Liver (tissue), 9 donors: ENCODE results near the gene CD226. TPM values are rescaled to one million over a fixed set of nuclear protein-coding genes. Genes with fewer than 3 reads are reported as not detected.

Source experiments
- DNase-seq: peaks from one replicate; pipeline ENCODE4 v3.0.0-alpha.2; 2017; ENCODE audit warnings: low spot score
- H3K27ac ChIP-seq, 2 donors: one replicate each; pipeline ENCODE4 v1.7.0; 2013; ENCODE audit warnings: inconsistent platforms in 2 of 2, low read length in 2 of 2, control low read depth in 1 of 2, low read depth in 1 of 2, mild to moderate bottlenecking in 1 of 2
- H3K27me3 ChIP-seq, 4 donors: one replicate each; pipeline versions ENCODE4 v1.6.1 to v1.7.0; 2013; ENCODE audit warnings: low read length in 3 of 4, inconsistent platforms in 1 of 4, mild to moderate bottlenecking in 1 of 4, moderate library complexity in 1 of 4; ENCODE audit not compliant: control insufficient read depth in 4 of 4, insufficient read depth in 4 of 4
- H3K36me3 ChIP-seq, 4 donors: one replicate each; pipeline versions ENCODE4 v1.6.1 to v1.7.0; 2013; ENCODE audit warnings: low read length in 3 of 4, mild to moderate bottlenecking in 3 of 4, low read depth in 1 of 4, moderate library complexity in 1 of 4; ENCODE audit not compliant: control insufficient read depth in 4 of 4, insufficient read depth in 3 of 4
- H3K4me1 ChIP-seq, 4 donors: one replicate each; pipeline versions ENCODE4 v1.6.1 to v1.7.0; 2013; ENCODE audit warnings: low read length in 3 of 4, mild to moderate bottlenecking in 3 of 4, moderate library complexity in 1 of 4; ENCODE audit not compliant: control insufficient read depth in 4 of 4, insufficient read depth in 4 of 4
- H3K4me3 ChIP-seq, 3 donors: one replicate each; pipeline versions ENCODE4 v1.6.1 to v1.7.0; 2013; ENCODE audit warnings: low read length in 3 of 3, control low read depth in 1 of 3, low read depth in 1 of 3, mild to moderate bottlenecking in 1 of 3
- H3K9ac ChIP-seq, 2 donors: one replicate each; pipeline ENCODE4 v1.7.0; 2013; ENCODE audit warnings: low read length in 2 of 2, mild to moderate bottlenecking in 2 of 2, moderate library complexity in 2 of 2, control low read depth in 1 of 2, low read depth in 1 of 2
- H3K9me3 ChIP-seq, 4 donors: one replicate each; pipeline versions ENCODE4 v1.6.1 to v1.7.0; 2013; ENCODE audit warnings: low read length in 3 of 4; ENCODE audit not compliant: control insufficient read depth in 4 of 4
- ATF3 ChIP-seq: IDR thresholded peaks from 2 replicates; pipeline ENCODE4 v1.6.1; 2016; ENCODE audit warnings: antibody characterized with exemption
- EGR1 ChIP-seq, 2 donors: IDR thresholded peaks; 2 replicates each; pipeline ENCODE4 v1.6.1; 2016 to 2018; ENCODE audit warnings: antibody characterized with exemption in 2 of 2, low read depth in 2 of 2
- FOXA1 ChIP-seq: IDR thresholded peaks from 2 replicates; pipeline ENCODE4 v1.6.1; 2016; ENCODE audit warnings: antibody characterized with exemption
- FOXA2 ChIP-seq: IDR thresholded peaks from 2 replicates; pipeline ENCODE4 v1.6.1; 2016; ENCODE audit warnings: antibody characterized with exemption
- GABPA ChIP-seq, 2 donors: IDR thresholded peaks in 1 of 2; conservative IDR thresholded peaks in 1 of 2; 2 replicates each; pipeline ENCODE4 v1.6.1; 2016; ENCODE audit warnings: antibody characterized with exemption in 2 of 2, mild to moderate bottlenecking in 1 of 2, moderate library complexity in 1 of 2
- HNF4A ChIP-seq, 2 donors: conservative IDR thresholded peaks; 2 replicates each; pipeline ENCODE4 v1.6.1; 2016; ENCODE audit warnings: antibody characterized with exemption in 2 of 2, mild to moderate bottlenecking in 2 of 2
- HNF4G ChIP-seq: IDR thresholded peaks from 2 replicates; pipeline ENCODE4 v1.6.1; 2016; ENCODE audit warnings: antibody characterized with exemption
- JUND ChIP-seq, 2 donors: IDR thresholded peaks; 2 replicates each; pipeline ENCODE4 v1.6.1; 2016; ENCODE audit warnings: antibody characterized with exemption in 2 of 2
- NR2F2 ChIP-seq: IDR thresholded peaks from 2 replicates; pipeline ENCODE4 v1.6.1; 2016; ENCODE audit warnings: antibody characterized with exemption
- RAD21 ChIP-seq, 2 donors: IDR thresholded peaks; 2 replicates each; pipeline ENCODE4 v1.6.1; 2016; ENCODE audit warnings: antibody characterized with exemption in 2 of 2, mild to moderate bottlenecking in 2 of 2
- REST ChIP-seq: IDR thresholded peaks from 2 replicates; pipeline ENCODE4 v1.6.1; 2016; ENCODE audit warnings: antibody characterized with exemption, mild to moderate bottlenecking
- RXRA ChIP-seq, 2 donors: IDR thresholded peaks; 2 replicates each; pipeline ENCODE4 v1.6.1; 2017 to 2018; ENCODE audit warnings: antibody characterized with exemption in 2 of 2, mild to moderate bottlenecking in 1 of 2
- SP1 ChIP-seq: IDR thresholded peaks from 2 replicates; pipeline ENCODE4 v1.6.1; 2018; ENCODE audit warnings: antibody characterized with exemption, mild to moderate bottlenecking
- TAF1 ChIP-seq: conservative IDR thresholded peaks from 2 replicates; pipeline ENCODE4 v1.6.1; 2016; ENCODE audit warnings: antibody characterized with exemption, mild to moderate bottlenecking
- YY1 ChIP-seq: IDR thresholded peaks from 2 replicates; pipeline ENCODE4 v1.6.1; 2016; ENCODE audit warnings: antibody characterized with exemption, mild to moderate bottlenecking
- ZBTB33 ChIP-seq: IDR thresholded peaks from 2 replicates; pipeline ENCODE4 v1.6.1; 2016; ENCODE audit warnings: antibody characterized with exemption
- WGBS: extraction: QIAGEN DNeasy Blood & Tissue Kit; methylation state at CpG from one replicate; pipeline ENCODE4 v1.1.7; 2013; 5-methylcytosine and 5-hydroxymethylcytosine counted together
- polyA plus RNA-seq, 2 donors: library from polyadenylated mRNA; stranded (reverse) in 1 of 2; unstranded in 1 of 2; fragments of 200-250 nt in 1 of 2; fragments of >200 nt in 1 of 2; fragmentation: Nextera tagmentation in 1 of 2; extraction: Ambion mirVana in 1 of 2; gene quantifications; one replicate each; pipeline versions ENCODE4 v1.2.1 to v1.2.3, GENCODE V29; 2013 to 2015
- total RNA-seq, 2 donors: library from RNA; depleted of rRNA; stranded (reverse); fragments of >200 nt; gene quantifications; one replicate each; pipeline ENCODE4 v1.2.3, GENCODE V29; 2014
- TF ChIP-seq, protein P1 (sequence below): fragments of 150-350 bp; IDR thresholded peaks from 2 replicates; pipeline ENCODE4 v1.5.1; 2017; ENCODE audit warnings: improper control_type of control experiment, low read depth, low read length; ENCODE audit not compliant: missing input control
- TF ChIP-seq, protein P2 (sequence below): IDR thresholded peaks from 2 replicates; pipeline ENCODE4 v1.6.1; 2016; ENCODE audit warnings: antibody characterized with exemption
- donor health status: healthy.
- donor health status: healthy.
- donor health status: healthy.
- donor health status: healthy.
- donor health status: healthy.

The CD226 gene
- total and polyA plus RNA-seq, 4 donors, result 0.50 to 5.2 (median 3.0) TPM

GRCh38 chr18:69854455-69854854, 93.2 kb downstream of the CD226 start:
- WGBS, result 92% methylated on average over 1 of the region's 1 CpG
- Histone ChIP-seq H3K4me1 (no peaks in the 10 kb centered on the region), H3K9ac (no peak overlapping the region), H3K27me3 (no peaks in the 10 kb centered on the region), H3K9me3 (no peaks in the 10 kb centered on the region), H3K4me3 (no peak overlapping the region), H3K27ac (no peak overlapping the region), H3K36me3 (no peaks in the 10 kb centered on the region)
- TF ChIP-seq SP1 (no peak), RXRA (IDR thresholded peaks at IDR 0.05) (no peak), EGR1 (IDR thresholded peaks at IDR 0.05; ENCODE audit: low read depth in 2 of 2) (no peak), JUND (IDR thresholded peaks at IDR 0.05) (no peak), GABPA (IDR thresholded peaks at IDR 0.05 in 1 of 2, conservative IDR thresholded peaks at IDR 0.05 in 1 of 2) (no peak), RAD21 (IDR thresholded peaks at IDR 0.05) (no peak), HNF4A (conservative IDR thresholded peaks at IDR 0.05) (no peak), ATF3 (no peak), FOXA2 (no peak), ZBTB33 (no peak), NR2F2 (no peak), YY1 (no peak), HNF4G (no peak), FOXA1 (no peak), REST (no peak), TAF1 (no peak)
- TF ChIP-seq, protein P1, sequence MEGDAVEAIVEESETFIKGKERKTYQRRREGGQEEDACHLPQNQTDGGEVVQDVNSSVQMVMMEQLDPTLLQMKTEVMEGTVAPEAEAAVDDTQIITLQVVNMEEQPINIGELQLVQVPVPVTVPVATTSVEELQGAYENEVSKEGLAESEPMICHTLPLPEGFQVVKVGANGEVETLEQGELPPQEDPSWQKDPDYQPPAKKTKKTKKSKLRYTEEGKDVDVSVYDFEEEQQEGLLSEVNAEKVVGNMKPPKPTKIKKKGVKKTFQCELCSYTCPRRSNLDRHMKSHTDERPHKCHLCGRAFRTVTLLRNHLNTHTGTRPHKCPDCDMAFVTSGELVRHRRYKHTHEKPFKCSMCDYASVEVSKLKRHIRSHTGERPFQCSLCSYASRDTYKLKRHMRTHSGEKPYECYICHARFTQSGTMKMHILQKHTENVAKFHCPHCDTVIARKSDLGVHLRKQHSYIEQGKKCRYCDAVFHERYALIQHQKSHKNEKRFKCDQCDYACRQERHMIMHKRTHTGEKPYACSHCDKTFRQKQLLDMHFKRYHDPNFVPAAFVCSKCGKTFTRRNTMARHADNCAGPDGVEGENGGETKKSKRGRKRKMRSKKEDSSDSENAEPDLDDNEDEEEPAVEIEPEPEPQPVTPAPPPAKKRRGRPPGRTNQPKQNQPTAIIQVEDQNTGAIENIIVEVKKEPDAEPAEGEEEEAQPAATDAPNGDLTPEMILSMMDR, result no peak
- TF ChIP-seq, protein P2, sequence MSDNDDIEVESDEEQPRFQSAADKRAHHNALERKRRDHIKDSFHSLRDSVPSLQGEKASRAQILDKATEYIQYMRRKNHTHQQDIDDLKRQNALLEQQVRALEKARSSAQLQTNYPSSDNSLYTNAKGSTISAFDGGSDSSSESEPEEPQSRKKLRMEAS, result no peak
- no peak for DNase-seq
